WTC11 (cell line): Measurements from ENCODE around the gene ZNF33A. TPM values are rescaled to one million over a fixed set of nuclear protein-coding genes. Genes with fewer than 3 reads are reported as not detected.

Experiments
- ATAC-seq: fragments of 200-7000 bp; cut with Tn5 transposase; 2 replicates; pipeline ENCODE4 v1.10.0; 2021; ENCODE audit warnings: mild to moderate bottlenecking, moderate library complexity
- CTCF ChIA-PET: fragments of 300-600 bp; sonication (Branson Sonifier 250); formaldehyde crosslinking; loops from one replicate; lab custom pipeline; 2021; ENCODE audit warnings: antibody characterized with exemption; lab: Charles Lee
- POLR2A ChIA-PET: fragments of 350-600 bp; sonication (Branson Sonifier 250); formaldehyde crosslinking; loops from one replicate; lab custom pipeline; 2021; ENCODE audit warnings: antibody characterized with exemption; lab: Charles Lee
- DNase-seq: peaks from one replicate; pipeline ENCODE4 v3.0.0; 2021; ENCODE audit warnings: low spot score
- H3K27ac Mint-ChIP-seq: 2 replicates; pipeline ENCODE4 v1.8.0; 2021; ENCODE audit warnings: mixed read lengths
- H3K27me3 Mint-ChIP-seq: 2 replicates; pipeline ENCODE4 v1.8.0; 2021; ENCODE audit warnings: low read depth, mild to moderate bottlenecking, moderate library complexity, mixed read lengths
- H3K36me3 Mint-ChIP-seq: 2 replicates; pipeline ENCODE4 v1.8.0; 2021; ENCODE audit warnings: mixed read lengths
- H3K4me1 Mint-ChIP-seq: 2 replicates; pipeline ENCODE4 v1.8.0; 2022; ENCODE audit warnings: mixed read lengths
- H3K4me3 Mint-ChIP-seq: 2 replicates; pipeline ENCODE4 v1.8.0; 2021; ENCODE audit warnings: mild to moderate bottlenecking, moderate library complexity, mixed read lengths
- H3K9me3 Mint-ChIP-seq: 2 replicates; pipeline ENCODE4 v1.8.0; 2021; ENCODE audit warnings: mixed read lengths
- CBFB ChIP-seq: sonication (generic); formaldehyde crosslinking; IDR thresholded peaks from 2 replicates; pipeline ENCODE4 v1.8.1; 2022; ENCODE audit warnings: mild to moderate bottlenecking, low read depth, missing genetic modification reagents
- CREM ChIP-seq: sonication (generic); formaldehyde crosslinking; IDR thresholded peaks from 2 replicates; pipeline ENCODE4 v1.8.1; 2022; ENCODE audit warnings: mild to moderate bottlenecking, missing genetic modification reagents, moderate library complexity
- ELF4 ChIP-seq: sonication (generic); formaldehyde crosslinking; IDR thresholded peaks from 2 replicates; pipeline ENCODE4 v1.8.1; 2022; ENCODE audit warnings: low read depth, mild to moderate bottlenecking, moderate library complexity, missing genetic modification reagents
- FOXP1 ChIP-seq: sonication (generic); formaldehyde crosslinking; IDR thresholded peaks from 2 replicates; pipeline ENCODE4 v1.8.0; 2022; ENCODE audit warnings: missing genetic modification reagents, mild to moderate bottlenecking, moderate library complexity, borderline replicate concordance
- HMGXB4 ChIP-seq: sonication (generic); formaldehyde crosslinking; IDR thresholded peaks from 2 replicates; pipeline ENCODE4 v1.8.1; 2023; ENCODE audit warnings: mild to moderate bottlenecking, moderate library complexity, missing genetic modification reagents
- IRF2 ChIP-seq: sonication (generic); formaldehyde crosslinking; IDR thresholded peaks from 2 replicates; pipeline ENCODE4 v1.8.0; 2022; ENCODE audit warnings: low read depth, missing genetic modification reagents, borderline replicate concordance
- MLX ChIP-seq: sonication (generic); formaldehyde crosslinking; IDR thresholded peaks from 2 replicates; pipeline ENCODE4 v1.8.1; 2023; ENCODE audit warnings: mild to moderate bottlenecking, missing genetic modification reagents, moderate library complexity
- MYBL2 ChIP-seq: sonication (generic); formaldehyde crosslinking; IDR thresholded peaks from 2 replicates; pipeline ENCODE4 v1.8.1; 2023; ENCODE audit warnings: mild to moderate bottlenecking, moderate library complexity, missing genetic modification reagents
- NFE2L1 ChIP-seq: sonication (generic); formaldehyde crosslinking; IDR thresholded peaks from 2 replicates; pipeline ENCODE4 v1.8.1; 2023; ENCODE audit warnings: missing genetic modification reagents
- SMAD3 ChIP-seq: sonication (generic); formaldehyde crosslinking; IDR thresholded peaks from 2 replicates; pipeline ENCODE4 v1.8.0; 2022; ENCODE audit warnings: missing genetic modification reagents, mild to moderate bottlenecking, borderline replicate concordance
- SOX15 ChIP-seq: fragments of 250-450 bp; sonication (Bioruptor Pico); IDR thresholded peaks from 2 replicates; pipeline ENCODE4 v1.9.0; 2021; ENCODE audit warnings: mild to moderate bottlenecking
- SP1 ChIP-seq: sonication (generic); formaldehyde crosslinking; conservative IDR thresholded peaks from 2 replicates; pipeline ENCODE4 v1.8.1; 2022; ENCODE audit warnings: missing genetic modification reagents
- ZBTB43 ChIP-seq: sonication (generic); formaldehyde crosslinking; IDR thresholded peaks from 2 replicates; pipeline ENCODE4 v1.8.1; 2023; ENCODE audit warnings: mild to moderate bottlenecking, missing genetic modification reagents
- ZNF121 ChIP-seq: sonication (generic); formaldehyde crosslinking; IDR thresholded peaks from 2 replicates; pipeline ENCODE4 v1.8.0; 2023; ENCODE audit warnings: missing genetic modification reagents
- ZNF232 ChIP-seq: sonication (generic); formaldehyde crosslinking; IDR thresholded peaks from 2 replicates; pipeline ENCODE4 v1.8.0; 2022; ENCODE audit warnings: mild to moderate bottlenecking, missing genetic modification reagents
- ZNF263 ChIP-seq: sonication (generic); formaldehyde crosslinking; IDR thresholded peaks from 2 replicates; pipeline ENCODE4 v1.8.1; 2022; ENCODE audit warnings: low read depth, mild to moderate bottlenecking, moderate library complexity, missing genetic modification reagents
- total RNA-seq: library from RNA; stranded (reverse); gene quantifications from 3 replicates; pipeline ENCODE4 v1.2.3, GENCODE V29; 2021
- TF ChIP-seq, protein P1 (sequence below): sonication (generic); formaldehyde crosslinking; IDR thresholded peaks from 2 replicates; pipeline ENCODE4 v1.8.0; 2022; ENCODE audit warnings: mild to moderate bottlenecking, missing genetic modification reagents
- TF ChIP-seq, protein P2 (sequence below): sonication (generic); formaldehyde crosslinking; IDR thresholded peaks from 2 replicates; pipeline ENCODE4 v1.8.0; 2022; ENCODE audit warnings: mild to moderate bottlenecking, missing genetic modification reagents

The ZNF33A gene
- total RNA-seq, 1 experiment from 2014 or later, result 32.2 TPM

GRCh38 chr10:38003588-38003987 lies 6.9 kb upstream of the ZNF33A start:
- Mint-ChIP-seq H3K9me3 (peaks cover 48% of the 10 kb centered on the region), H3K4me3 (no peak overlapping the region), H3K27me3 (peaks cover 16% of the 10 kb centered on the region), H3K4me1 (no peaks in the 10 kb centered on the region), H3K27ac (no peak overlapping the region), H3K36me3 (peaks cover 24% of the 10 kb centered on the region)
- ChIA-PET CTCF (no interaction called here), POLR2A (interaction anchor here (0.7 kb wide), 1 partner anchor 328 kb away, joined by 3 read pairs; no protein-coding TSS in a partner anchor)
- TF ChIP-seq ZNF121 (CRISPR knock-in tag) (no peak), NFE2L1 (CRISPR knock-in tag) (no peak), MYBL2 (CRISPR knock-in tag) (no peak), IRF2 (CRISPR knock-in tag) (no peak), ZBTB43 (CRISPR knock-in tag) (no peak), ELF4 (CRISPR knock-in tag) (no peak), MLX (CRISPR knock-in tag) (no peak), HMGXB4 (CRISPR knock-in tag) (no peak)
- no peak for ATAC-seq
- DNase-seq, result no peak

- CTCF ChIA-PET, result no interaction called here
- H3K9me3 Mint-ChIP-seq, result peaks cover 38% of the 10 kb centered on the region
- DNase-seq, result no peak
- H3K27me3 Mint-ChIP-seq, result peaks cover 16% of the 10 kb centered on the region
- no peak overlapping the region for H3K27ac Mint-ChIP-seq
- no peak overlapping the region for H3K4me3 Mint-ChIP-seq
- peaks cover 7% of the 10 kb centered on the region for H3K4me1 Mint-ChIP-seq
- POLR2A ChIA-PET, result no interaction called here
- no peak for TF ChIP-seq CREM
- no peak for TF ChIP-seq SOX15 (CRISPR knock-in tag)
- no peak for TF ChIP-seq CBFB (CRISPR knock-in tag)
- no peak for TF ChIP-seq SP1 (CRISPR knock-in tag)
- TF ChIP-seq NFE2L1 (CRISPR knock-in tag), result no peak
- no peak for TF ChIP-seq SMAD3 (CRISPR knock-in tag)
- no peak for TF ChIP-seq FOXP1
- no peak for TF ChIP-seq ZBTB43 (CRISPR knock-in tag)
- TF ChIP-seq ZNF232 (CRISPR knock-in tag), result no peak
- TF ChIP-seq, protein P1, sequence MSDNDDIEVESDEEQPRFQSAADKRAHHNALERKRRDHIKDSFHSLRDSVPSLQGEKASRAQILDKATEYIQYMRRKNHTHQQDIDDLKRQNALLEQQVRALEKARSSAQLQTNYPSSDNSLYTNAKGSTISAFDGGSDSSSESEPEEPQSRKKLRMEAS (CRISPR knock-in tag), result no peak
- TF ChIP-seq, protein P2, sequence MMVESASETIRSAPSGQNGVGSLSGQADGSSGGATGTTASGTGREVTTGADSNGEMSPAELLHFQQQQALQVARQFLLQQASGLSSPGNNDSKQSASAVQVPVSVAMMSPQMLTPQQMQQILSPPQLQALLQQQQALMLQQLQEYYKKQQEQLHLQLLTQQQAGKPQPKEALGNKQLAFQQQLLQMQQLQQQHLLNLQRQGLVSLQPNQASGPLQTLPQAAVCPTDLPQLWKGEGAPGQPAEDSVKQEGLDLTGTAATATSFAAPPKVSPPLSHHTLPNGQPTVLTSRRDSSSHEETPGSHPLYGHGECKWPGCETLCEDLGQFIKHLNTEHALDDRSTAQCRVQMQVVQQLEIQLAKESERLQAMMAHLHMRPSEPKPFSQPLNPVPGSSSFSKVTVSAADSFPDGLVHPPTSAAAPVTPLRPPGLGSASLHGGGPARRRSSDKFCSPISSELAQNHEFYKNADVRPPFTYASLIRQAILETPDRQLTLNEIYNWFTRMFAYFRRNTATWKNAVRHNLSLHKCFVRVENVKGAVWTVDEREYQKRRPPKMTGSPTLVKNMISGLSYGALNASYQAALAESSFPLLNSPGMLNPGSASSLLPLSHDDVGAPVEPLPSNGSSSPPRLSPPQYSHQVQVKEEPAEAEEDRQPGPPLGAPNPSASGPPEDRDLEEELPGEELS (CRISPR knock-in tag), result no peak
- TF ChIP-seq ZNF263 (CRISPR knock-in tag), result no peak
- H3K36me3 Mint-ChIP-seq, result peaks cover 19% of the 10 kb centered on the region
- no peak for ATAC-seq
These were observed 2.9 kb upstream of the ZNF33A start for GRCh38 chr10:38007551-38007950.
